Activated CD4-positive, alpha-beta T cell treated with anti-CD3 and anti-CD28 coated beads, Interleukin-2, amount 50 U/mL, for 4 hours (primary cell): ENCODE results near the gene MVP.
"Not testable (repeated sequence)": the region's sequence is repeated elsewhere in the genome, so short reads cannot be mapped to it uniquely, and the experiment has no call there.

Experiments
- DNase-seq, 2 experiments: peaks; one replicate each; pipeline ENCODE4 v3.0.0-alpha.2; 2020

MVP gene

GRCh38 chr16:29844575-29845331 is 24.5 kb downstream of the MVP start:
- DNase-seq: no peak

DNA sequence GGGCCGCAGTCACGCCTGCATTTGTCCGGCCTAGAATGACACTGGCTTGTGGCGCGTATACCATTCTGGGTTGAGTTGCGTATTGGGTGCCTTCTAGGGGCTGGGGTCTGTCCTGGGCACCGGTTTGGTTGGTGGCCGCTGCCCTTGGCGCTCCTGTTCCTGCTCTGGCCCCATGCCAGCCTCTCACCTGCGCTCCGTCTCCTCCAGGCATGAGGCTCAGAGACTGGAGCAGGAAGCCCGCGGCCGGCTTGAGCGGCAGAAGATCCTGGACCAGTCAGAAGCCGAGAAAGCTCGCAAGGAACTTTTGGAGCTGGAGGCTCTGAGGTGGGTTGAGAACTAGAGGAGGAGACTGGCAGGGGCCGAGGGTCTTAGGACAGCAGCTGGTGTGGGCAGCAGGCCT is 25.4 kb downstream of the MVP start:
- DNase-seq: no peak

DNA sequence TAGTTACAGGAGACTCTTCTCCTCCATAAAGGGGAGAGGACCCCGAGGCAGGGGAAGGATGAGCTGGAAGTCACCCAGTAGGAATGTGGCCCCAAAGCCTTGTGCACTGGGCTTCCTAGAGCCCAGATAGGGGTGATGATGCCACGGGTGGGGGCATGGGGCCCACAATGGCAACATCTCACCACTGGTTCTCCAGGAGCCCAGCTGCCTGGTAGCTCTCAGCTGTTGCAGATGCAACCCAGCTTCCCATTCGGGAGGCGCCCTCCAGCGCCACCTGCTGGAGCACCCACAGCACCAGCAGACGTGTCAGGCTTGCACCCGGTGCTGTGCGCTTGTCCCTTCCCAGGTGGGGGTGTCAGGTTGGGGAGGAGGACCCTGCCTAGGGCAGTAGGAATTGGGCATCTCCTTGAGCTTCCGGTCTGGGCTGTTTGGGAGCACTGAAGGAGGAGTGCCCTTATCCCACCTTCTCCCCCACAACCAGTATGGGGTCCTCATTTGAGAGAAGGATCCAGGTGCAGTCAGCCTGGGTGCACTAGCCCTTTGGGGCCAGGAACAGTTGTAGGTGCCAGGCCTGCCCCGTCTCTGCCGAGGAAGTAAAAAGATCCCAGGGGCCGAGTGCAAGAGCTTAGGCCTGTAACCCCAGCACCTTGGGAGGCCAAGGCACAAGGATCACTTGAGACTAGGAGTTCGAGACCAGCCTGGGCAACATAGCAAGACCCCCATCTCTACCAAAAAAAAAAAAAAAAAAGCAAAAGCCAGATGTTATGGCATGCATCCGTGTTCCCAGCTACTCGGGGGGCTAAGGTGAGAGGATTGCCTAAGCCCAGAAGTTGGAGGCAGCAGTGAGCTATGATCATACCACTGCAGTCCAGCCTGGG is 28.4 kb downstream of the MVP start:
- DNase-seq: peak; percentile 77

GRCh38 chr16:29849505-29849904 is 29.2 kb downstream of the MVP start:
- DNase-seq: no peak

DNA sequence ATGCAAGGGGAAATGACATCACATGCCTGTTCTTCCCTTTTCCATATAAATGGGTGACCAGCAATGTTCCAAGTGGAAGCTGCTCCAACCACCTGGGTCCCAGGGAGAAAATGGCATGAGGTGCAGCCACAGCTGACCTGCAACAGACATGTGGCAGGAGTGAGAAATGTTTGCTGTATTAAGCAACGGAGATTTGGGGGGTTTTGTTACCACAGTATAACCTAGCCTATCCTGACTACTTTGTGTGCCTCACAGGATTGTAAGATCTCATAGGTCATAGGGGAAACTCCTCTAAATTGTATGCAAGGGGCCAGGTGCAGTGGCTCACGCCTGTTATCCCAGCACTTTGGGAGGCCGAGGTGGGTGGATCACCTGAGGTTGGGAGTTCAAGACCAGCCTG is 30.7 kb downstream of the MVP start:
- no peak for DNase-seq

- no peak for DNase-seq
Observed at GRCh38 chr16:29852654-29853053, 32.4 kb downstream of the MVP start.

GRCh38 chr16:29854520-29855100 is 34.3 kb downstream of the MVP start:
- no peak for DNase-seq

DNA sequence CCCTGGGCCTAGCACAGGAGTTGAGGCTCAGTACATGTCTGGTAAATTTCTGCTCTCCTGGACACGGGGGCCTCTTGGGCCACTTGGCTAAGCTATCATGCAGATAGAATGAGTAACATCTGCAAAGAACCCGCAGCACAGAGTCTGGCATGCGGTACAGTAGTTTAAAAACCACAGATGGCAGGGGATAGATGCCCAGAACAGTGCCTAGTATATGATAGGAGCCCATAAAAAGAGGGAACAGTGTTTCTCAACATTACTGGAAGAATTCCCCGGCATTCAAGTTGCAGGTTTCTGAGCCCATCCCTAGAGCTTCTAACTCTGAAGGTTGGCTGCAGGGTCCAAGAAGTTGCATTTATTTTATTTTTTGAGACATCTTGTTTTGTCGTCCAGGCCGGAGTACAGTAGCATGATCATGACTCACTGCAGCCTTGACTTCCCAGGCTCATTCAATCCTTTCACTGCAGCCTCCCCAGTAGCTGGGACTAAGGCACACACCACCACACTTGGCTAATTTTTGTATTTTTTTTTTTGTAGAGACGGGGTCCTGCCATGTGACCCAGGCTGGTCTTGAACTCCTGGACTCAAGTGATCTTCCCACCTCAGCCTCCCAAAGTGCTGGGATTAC is 37.0 kb downstream of the MVP start:
- DNase-seq: no peak

GRCh38 chr16:29858149-29858849 is 38.0 kb downstream of the MVP start:
- no peak for DNase-seq

- no peak for DNase-seq
Observed at GRCh38 chr16:29858974-29859373, 38.7 kb downstream of the MVP start.

GRCh38 chr16:29860218-29860617 is 40.0 kb downstream of the MVP start:
- DNase-seq: no peak

- DNase-seq: no peak
Observed at GRCh38 chr16:29862383-29862883, 42.2 kb downstream of the MVP start.

- DNase-seq: peak; percentile 89 to 91
Observed at GRCh38 chr16:29862884-29863668, 42.8 kb downstream of the MVP start, which contains the start of gene CDIPT. Gene CDIPT (minus strand): TSS chr16:29863226. CDS start chr16:29862857, 369 bp downstream.

DNA sequence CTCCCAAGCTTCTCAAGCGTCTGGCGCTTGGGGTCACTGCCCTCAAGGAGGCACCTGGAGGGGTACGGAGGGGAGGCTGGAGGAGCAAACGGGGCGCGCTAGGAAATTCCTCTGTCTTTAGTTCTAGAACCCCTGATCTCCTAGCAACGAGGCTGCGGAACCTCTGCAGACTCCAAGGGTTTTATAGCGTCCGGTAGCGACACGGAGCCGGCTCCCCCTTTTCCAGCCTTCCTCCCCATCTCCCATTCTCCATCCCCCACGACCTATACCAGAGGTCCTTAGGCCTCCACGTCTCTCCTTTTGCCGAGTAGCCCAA is 43.4 kb downstream of the MVP start:
- no peak for DNase-seq

- DNase-seq: no peak
Observed at GRCh38 chr16:29864205-29864604, 43.9 kb downstream of the MVP start.

DNA sequence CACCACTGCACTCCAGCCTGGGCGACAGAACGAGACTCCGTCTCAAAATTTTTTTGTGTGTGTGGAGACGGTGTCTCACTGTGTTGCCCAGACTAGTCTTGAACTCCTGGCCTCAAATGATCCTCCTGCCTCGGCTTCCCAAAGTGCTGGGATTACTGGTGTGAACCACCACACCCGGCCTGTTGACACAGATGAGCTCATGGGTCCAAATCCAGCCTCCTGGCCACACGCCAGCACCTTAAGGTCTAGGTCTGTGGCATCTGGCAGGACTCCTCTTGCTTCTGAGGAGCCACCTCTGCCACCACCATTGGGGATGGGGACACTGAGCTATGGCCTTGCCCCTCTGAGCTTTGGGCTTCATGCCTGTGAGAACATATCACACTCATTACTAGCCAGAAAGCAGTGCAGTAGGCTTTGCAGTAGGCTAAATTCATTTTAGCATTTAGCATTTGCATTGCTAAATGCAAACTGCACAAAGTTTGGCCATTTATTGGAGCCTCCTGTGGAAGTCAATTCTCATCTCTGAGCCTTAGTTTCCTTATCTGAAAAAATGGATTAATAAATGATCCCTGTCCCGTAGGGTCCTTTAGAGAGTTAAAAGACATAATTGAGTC is 48.2 kb downstream of the MVP start:
- no peak for DNase-seq

- DNase-seq: not testable (repeated sequence)
Observed at GRCh38 chr16:29869067-29869466, 48.8 kb downstream of the MVP start.

DNA sequence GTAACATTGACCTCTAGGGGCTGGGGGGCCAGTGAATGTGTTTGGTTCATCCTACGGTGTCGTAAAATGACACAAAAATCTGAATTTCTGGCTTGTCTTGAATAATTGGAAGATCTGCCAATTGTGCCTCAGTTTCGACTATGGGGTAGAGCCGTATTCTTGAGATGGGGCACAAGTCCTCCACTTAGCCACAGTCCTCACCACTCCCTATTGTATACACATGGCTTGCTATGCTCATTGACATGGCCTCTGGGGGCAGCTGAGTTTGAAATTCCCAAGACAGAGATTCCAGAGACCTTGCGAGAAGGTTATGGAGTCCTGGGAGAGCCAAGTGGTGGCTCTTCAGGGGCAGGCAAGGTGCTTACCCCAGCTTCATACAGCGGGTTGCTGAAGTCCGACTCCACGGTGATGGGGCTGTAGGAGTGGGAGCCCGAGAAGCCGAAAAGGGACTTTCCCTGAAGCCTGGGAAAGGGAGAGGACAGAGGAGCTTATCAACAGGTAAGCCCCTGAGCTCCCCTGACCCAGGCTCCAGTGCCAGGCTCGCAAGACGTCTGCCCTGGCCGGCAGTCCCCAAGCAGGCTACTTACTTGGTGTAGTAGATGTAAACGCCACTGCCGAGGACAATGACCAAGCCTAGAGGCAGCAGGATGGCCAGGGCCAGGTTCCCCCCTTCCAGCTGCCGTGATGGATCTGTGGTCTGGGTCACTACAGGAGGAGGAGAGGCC is 51.7 kb downstream of the MVP start:
- no peak for DNase-seq

GRCh38 chr16:29873319-29873718 is 53.1 kb downstream of the MVP start:
- no peak for DNase-seq

DNA sequence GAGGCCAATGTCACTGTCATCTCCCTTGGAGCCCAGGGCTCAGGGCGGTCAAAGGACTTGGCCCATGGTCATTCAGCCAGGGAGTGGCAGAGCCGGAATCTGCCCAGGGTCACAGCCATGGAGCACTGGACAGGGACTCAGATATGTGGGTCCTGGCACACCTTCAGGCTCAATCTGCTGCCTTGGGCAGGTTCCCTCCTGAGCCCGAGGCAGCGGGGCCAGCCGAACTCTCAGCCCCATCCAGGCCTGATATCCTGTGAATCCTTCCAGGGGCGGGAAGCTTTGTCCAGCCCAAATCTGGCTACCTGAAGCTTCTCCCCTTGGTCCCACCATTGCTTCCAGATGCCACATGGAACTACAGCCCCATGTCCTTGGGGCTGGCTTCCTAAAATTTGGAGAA is 54.9 kb downstream of the MVP start:
- no peak for DNase-seq

DNA sequence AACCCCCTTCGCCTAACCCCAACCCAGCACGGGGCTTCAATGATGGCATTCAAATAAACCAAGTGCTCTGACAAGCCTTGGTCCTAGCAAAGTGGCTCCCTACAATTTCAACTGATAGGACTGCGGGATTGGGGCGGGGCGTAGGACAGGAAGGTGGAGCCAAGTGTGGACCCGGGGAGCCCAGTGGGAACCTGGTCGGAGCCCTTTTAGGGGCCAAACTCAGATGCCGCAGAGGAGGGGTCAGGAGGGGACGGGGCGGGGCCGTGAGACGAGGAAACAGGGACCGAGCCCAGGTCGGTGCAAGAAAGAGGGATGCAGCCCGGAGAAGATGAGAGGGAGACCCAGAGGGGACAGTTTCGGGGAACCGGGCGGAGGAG is 55.9 kb downstream of the MVP start:
- no peak for DNase-seq
